Activated CD8-positive, alpha-beta T cell treated with anti-CD3 and anti-CD28 coated beads, Interleukin-2, amount 10 ng/mL, durations not matched to agents 7 days and 5 days (primary cell): ENCODE measurements around the gene RPL32. TPM values are rescaled to one million over a fixed set of nuclear protein-coding genes. Genes with fewer than 3 reads are reported as not detected.
"Not testable (repeated sequence)": the region's sequence is repeated elsewhere in the genome, so short reads cannot be mapped to it uniquely, and the experiment has no call there.

Experiments
- ATAC-seq: fragments of 150-1000 bp; cut with Tn5 transposase; one replicate; pipeline ENCODE4 v1.10.0; 2021; ENCODE audit warnings: moderate library complexity
- CTCF ChIA-PET: fragments of 350-600 bp; sonication (Branson Sonifier 250); formaldehyde crosslinking; loops from one replicate; lab custom pipeline; 2021; ENCODE audit warnings: antibody characterized with exemption; lab: Charles Lee
- POLR2A ChIA-PET: fragments of 350-600 bp; sonication (Branson Sonifier 250); formaldehyde crosslinking; loops from one replicate; lab custom pipeline; 2021; ENCODE audit warnings: antibody characterized with exemption; lab: Charles Lee
- DNase-seq: peaks from one replicate; pipeline ENCODE4 v3.0.0-alpha.2; 2020
- H3K27ac Mint-ChIP-seq: one replicate; pipeline ENCODE4 v1.8.0; 2021; ENCODE audit warnings: mild to moderate bottlenecking, mixed read lengths
- H3K27me3 Mint-ChIP-seq: one replicate; pipeline ENCODE4 v1.8.0; 2021; ENCODE audit warnings: low read depth, mixed read lengths
- H3K36me3 Mint-ChIP-seq: one replicate; pipeline ENCODE4 v1.8.0; 2021; ENCODE audit warnings: low read depth, mixed read lengths
- H3K4me1 Mint-ChIP-seq: one replicate; pipeline ENCODE4 v1.8.0; 2021; ENCODE audit warnings: low read depth, mixed read lengths
- H3K4me3 Mint-ChIP-seq: one replicate; pipeline ENCODE4 v1.8.0; 2021; ENCODE audit warnings: mild to moderate bottlenecking, mixed read lengths
- H3K9me3 Mint-ChIP-seq: one replicate; pipeline ENCODE4 v1.8.0; 2022; ENCODE audit warnings: mixed read lengths; ENCODE audit not compliant: insufficient read depth
- total RNA-seq, 2 experiments: library from RNA; stranded (reverse); gene quantifications; one replicate each; pipeline ENCODE4 v1.2.3, GENCODE V29; 2021

The RPL32 gene
- 1,000 to 10,000 TPM; 1,764 to 1,890 TPM for total RNA-seq

GRCh38 chr3:12841149-12841969 lies at the start of gene RPL32:
Gene RPL32 (minus strand): TSS chr3:12841565. CDS start chr3:12840237, 1,328 bp downstream.
- ChIA-PET POLR2A (interaction anchor here (0.7 to 2.0 kb wide), 12 partner anchors 9 to 178 kb away, joined by 3 to 16 read pairs (median 3); no protein-coding TSS in a partner anchor), CTCF (interaction anchor here (0.6 to 3.1 kb wide), 36 partner anchors 9 to 236 kb away, joined by 3 to 22 read pairs (median 4); partner anchors contain the start of gene CAND2)
- DNase-seq (peak; percentile 91), ATAC-seq (peak; percentile 91)
- Mint-ChIP-seq H3K27me3 (peaks cover 2% of the 10 kb centered on the region), H3K4me1 (peaks cover 48% of the 10 kb centered on the region), H3K9me3 (no peaks in the 10 kb centered on the region), H3K4me3 (peak within 1 kb of the TSS; percentile 96), H3K36me3 (peaks cover 47% of the 10 kb centered on the region), H3K27ac (peak within 1 kb of the TSS; percentile 99)

DNA sequence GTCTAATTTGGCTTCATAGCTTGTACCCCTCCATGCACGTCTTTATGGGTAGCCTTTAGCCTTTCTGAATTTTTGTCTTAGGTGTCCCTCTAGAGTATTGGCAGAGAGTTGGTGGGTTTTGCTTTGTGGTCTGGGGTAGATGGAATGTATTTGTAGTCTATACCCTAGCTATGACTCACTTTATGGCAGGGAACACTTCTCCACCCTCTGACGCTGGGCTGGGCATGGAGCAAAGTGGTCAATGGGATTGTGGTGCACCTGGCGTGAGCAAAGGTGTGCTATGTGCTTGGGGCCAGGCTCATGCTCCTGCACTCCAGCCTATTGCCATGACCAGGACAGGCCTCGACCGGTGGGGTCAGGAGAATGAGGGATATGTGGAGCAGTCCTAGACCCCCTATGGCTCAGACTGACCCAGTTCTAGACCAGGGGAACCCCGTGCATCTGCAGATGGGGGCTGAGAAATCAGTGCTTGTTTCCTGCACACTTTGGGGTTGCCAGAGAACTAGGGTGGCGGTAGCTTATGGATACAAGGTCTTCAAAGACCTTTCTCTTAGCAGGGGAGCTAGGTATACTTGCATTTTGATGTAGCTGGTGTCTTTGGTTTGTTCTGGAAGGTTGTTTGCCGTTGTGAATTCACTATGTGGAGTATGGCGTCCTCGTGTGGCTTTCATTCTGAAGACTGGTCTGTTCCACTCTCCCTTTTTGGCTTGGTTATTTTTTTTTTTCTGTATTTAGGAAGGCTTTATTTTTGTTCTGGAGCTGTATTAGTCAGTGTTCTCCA lies 49.4 kb upstream of the RPL32 start:
- ATAC-seq: no peak
- H3K27ac Mint-ChIP-seq: no peak overlapping the region
- CTCF ChIA-PET: interaction anchor here (0.7 to 4.0 kb wide), 20 partner anchors 9 to 109 kb away, joined by 3 to 20 read pairs (median 4); partner anchors contain the start of genes CAND2 and RPL32
- no peak for DNase-seq
- no peak overlapping the region for H3K4me3 Mint-ChIP-seq
- H3K27me3 Mint-ChIP-seq: peaks cover 30% of the 10 kb centered on the region
- H3K9me3 Mint-ChIP-seq: no peaks in the 10 kb centered on the region
- peaks cover 14% of the 10 kb centered on the region for H3K4me1 Mint-ChIP-seq
- no peaks in the 10 kb centered on the region for H3K36me3 Mint-ChIP-seq
- POLR2A ChIA-PET: no interaction called here

DNA sequence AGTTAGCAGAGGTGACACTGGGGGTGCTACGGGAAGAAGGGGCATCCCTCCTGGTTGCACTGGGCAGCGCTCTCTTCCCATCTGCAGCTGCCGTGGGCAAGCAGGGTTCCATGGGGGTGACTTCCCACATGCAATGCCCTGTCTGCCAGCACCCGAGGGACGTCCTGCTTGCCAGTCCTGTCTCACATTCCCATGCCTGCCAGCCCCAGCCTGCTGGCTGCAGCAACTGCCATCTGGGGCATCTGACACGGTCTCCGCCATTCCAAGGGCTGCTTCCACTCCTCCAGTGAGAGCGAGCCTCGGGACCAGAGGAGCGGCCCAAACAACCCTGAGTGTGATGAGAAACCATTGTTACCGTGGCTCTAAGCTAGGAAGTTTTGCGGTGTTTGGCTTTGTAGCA lies 45.4 kb upstream of the RPL32 start:
- H3K27ac Mint-ChIP-seq: no peak overlapping the region
- no peak overlapping the region for H3K4me3 Mint-ChIP-seq
- no peaks in the 10 kb centered on the region for H3K9me3 Mint-ChIP-seq
- ChIA-PET POLR2A (interaction anchor here (1.0 to 1.2 kb wide), 2 partner anchors 45 to 70 kb away, joined by 3 to 7 read pairs; partner anchors contain the start of gene RPL32), CTCF (interaction anchor here (1.2 to 2.3 kb wide), 6 partner anchors 14 to 97 kb away, joined by 3 to 11 read pairs (median 9); partner anchors contain the start of gene RPL32)
- H3K36me3 Mint-ChIP-seq: no peaks in the 10 kb centered on the region
- peaks cover 31% of the 10 kb centered on the region for H3K27me3 Mint-ChIP-seq
- H3K4me1 Mint-ChIP-seq: peaks cover 14% of the 10 kb centered on the region
- ATAC-seq (no peak), DNase-seq (no peak)

- ATAC-seq: peak; percentile 63
- Mint-ChIP-seq H3K36me3 (no peaks in the 10 kb centered on the region), H3K4me3 (peak overlapping the region; percentile 10), H3K27me3 (peaks cover 31% of the 10 kb centered on the region), H3K27ac (peak overlapping the region; percentile 4), H3K9me3 (no peaks in the 10 kb centered on the region), H3K4me1 (peaks cover 13% of the 10 kb centered on the region)
- POLR2A ChIA-PET: interaction anchor here (1.0 to 1.2 kb wide), 2 partner anchors 45 to 69 kb away, joined by 3 to 7 read pairs; partner anchors contain the start of gene RPL32
- CTCF ChIA-PET: interaction anchor here (0.7 to 2.3 kb wide), 6 partner anchors 9 to 98 kb away, joined by 3 to 11 read pairs (median 9); partner anchors contain the start of gene RPL32
- peak; percentile 35 for DNase-seq
These were observed 44.8 kb upstream of the RPL32 start for GRCh38 chr3:12886106-12886679.

- H3K27ac Mint-ChIP-seq: no peak overlapping the region
- ChIA-PET POLR2A (interaction anchor here (1.0 kb wide), 1 partner anchor 68 kb away, joined by 3 read pairs; no protein-coding TSS in a partner anchor), CTCF (interaction anchor here (0.7 to 2.3 kb wide), 4 partner anchors 9 to 99 kb away, joined by 3 to 10 read pairs (median 6); no protein-coding TSS in a partner anchor)
- no peaks in the 10 kb centered on the region for H3K36me3 Mint-ChIP-seq
- H3K9me3 Mint-ChIP-seq: no peaks in the 10 kb centered on the region
- no peak overlapping the region for H3K4me3 Mint-ChIP-seq
- peaks cover 13% of the 10 kb centered on the region for H3K4me1 Mint-ChIP-seq
- peaks cover 27% of the 10 kb centered on the region for H3K27me3 Mint-ChIP-seq
- DNase-seq (no peak), ATAC-seq (no peak)
These were observed 44.2 kb upstream of the RPL32 start for GRCh38 chr3:12885583-12885930.

DNA sequence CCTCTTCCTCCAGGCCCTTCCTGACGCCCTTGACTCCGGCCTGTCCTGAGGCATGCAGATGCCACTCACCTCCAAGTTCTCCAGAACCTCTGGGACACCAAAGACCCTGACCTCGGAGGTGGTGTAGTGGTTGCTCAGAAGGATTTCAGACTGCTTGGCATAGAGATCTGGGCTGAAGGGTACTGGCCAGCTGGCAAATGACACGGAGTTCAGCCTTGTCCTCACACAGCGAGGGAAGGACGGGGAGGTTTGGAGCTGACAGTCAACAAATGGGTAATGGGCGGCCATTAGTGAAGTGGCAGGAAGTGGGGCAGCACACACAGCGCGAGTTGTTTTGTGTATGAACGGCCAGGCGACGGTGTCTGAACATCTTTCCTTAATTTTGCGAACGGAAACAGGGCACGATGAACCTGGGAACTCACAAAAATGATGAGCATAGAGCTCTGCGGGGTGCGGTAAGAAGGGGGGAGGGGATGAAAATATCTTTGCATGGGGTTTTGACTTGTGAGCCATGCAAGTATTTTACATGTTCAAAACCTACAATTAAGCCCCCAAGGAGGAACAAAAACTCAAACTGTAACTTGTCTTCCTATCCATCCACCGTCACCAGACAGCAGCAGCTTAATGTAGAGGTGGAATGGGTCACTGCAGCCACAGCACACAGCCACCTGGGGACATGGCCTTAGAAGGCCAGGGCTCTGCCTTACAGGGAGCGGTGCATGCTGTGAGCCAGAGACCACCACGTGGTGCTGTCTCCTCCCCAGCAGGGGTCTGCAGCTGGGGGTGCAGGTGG lies 43.6 kb upstream of the RPL32 start:
- H3K9me3 Mint-ChIP-seq: no peaks in the 10 kb centered on the region
- ChIA-PET POLR2A (no interaction called here), CTCF (interaction anchor here (1.2 kb wide), 1 partner anchor 8 kb away, joined by 4 read pairs; no protein-coding TSS in a partner anchor)
- ATAC-seq (no peak), DNase-seq (no peak)
- no peak overlapping the region for H3K27ac Mint-ChIP-seq
- no peaks in the 10 kb centered on the region for H3K36me3 Mint-ChIP-seq
- peaks cover 23% of the 10 kb centered on the region for H3K27me3 Mint-ChIP-seq
- peaks cover 13% of the 10 kb centered on the region for H3K4me1 Mint-ChIP-seq
- no peak overlapping the region for H3K4me3 Mint-ChIP-seq

GRCh38 chr3:12884186-12884680 lies 42.9 kb upstream of the RPL32 start:
- ChIA-PET CTCF (interaction anchor here (1.0 to 1.2 kb wide), 2 partner anchors 8 to 43 kb away, joined by 3 to 4 read pairs; partner anchors contain the start of gene RPL32), POLR2A (no interaction called here)
- no peak for ATAC-seq
- Mint-ChIP-seq H3K27ac (no peak overlapping the region), H3K27me3 (peaks cover 20% of the 10 kb centered on the region), H3K4me3 (no peak overlapping the region), H3K36me3 (no peaks in the 10 kb centered on the region), H3K9me3 (no peaks in the 10 kb centered on the region), H3K4me1 (peaks cover 13% of the 10 kb centered on the region)
- DNase-seq: no peak

- DNase-seq: no peak
- ATAC-seq: no peak
- H3K9me3 Mint-ChIP-seq: no peaks in the 10 kb centered on the region
- peaks cover 13% of the 10 kb centered on the region for H3K27me3 Mint-ChIP-seq
- ChIA-PET POLR2A (no interaction called here), CTCF (no interaction called here)
- H3K27ac Mint-ChIP-seq: no peak overlapping the region
- H3K36me3 Mint-ChIP-seq: no peaks in the 10 kb centered on the region
- H3K4me1 Mint-ChIP-seq: peaks cover 13% of the 10 kb centered on the region
- H3K4me3 Mint-ChIP-seq: no peak overlapping the region
These were observed 41.3 kb upstream of the RPL32 start for GRCh38 chr3:12882336-12883310.

- ATAC-seq, H3K27ac Mint-ChIP-seq, H3K36me3 Mint-ChIP-seq, H3K4me3 Mint-ChIP-seq, POLR2A ChIA-PET, DNase-seq, H3K9me3 Mint-ChIP-seq, H3K27me3 Mint-ChIP-seq, CTCF ChIA-PET: not testable (repeated sequence)
- H3K4me1 Mint-ChIP-seq: peaks cover 13% of the 10 kb centered on the region
These were observed 40.5 kb upstream of the RPL32 start for GRCh38 chr3:12881858-12882257.
